Activated CD4-positive, alpha-beta memory T cell treated with anti-CD3 and anti-CD28 coated beads, Interleukin-2, amount 10 ng/mL, durations not matched to agents 7 days and 5 days (primary cell): ENCODE results near the gene DNMBP. TPM values are rescaled to one million over a fixed set of nuclear protein-coding genes. Genes with fewer than 3 reads are reported as not detected.

Source experiments
- CTCF ChIA-PET: fragments of 350-600 bp; sonication (Branson Sonifier 250); formaldehyde crosslinking; loops from one replicate; lab custom pipeline; 2021; ENCODE audit warnings: antibody characterized with exemption, inconsistent platforms; lab: Charles Lee
- POLR2A ChIA-PET: fragments of 350-600 bp; sonication (Branson Sonifier 250); formaldehyde crosslinking; loops from one replicate; lab custom pipeline; 2021; ENCODE audit warnings: antibody characterized with exemption; lab: Charles Lee
- DNase-seq: peaks from one replicate; pipeline ENCODE4 v3.0.0-alpha.2; 2020
- H3K27ac Mint-ChIP-seq: one replicate; pipeline ENCODE4 v1.8.0; 2021; ENCODE audit warnings: mild to moderate bottlenecking, mixed read lengths
- H3K27me3 Mint-ChIP-seq: one replicate; pipeline ENCODE4 v1.8.0; 2021; ENCODE audit warnings: mixed read lengths
- H3K36me3 Mint-ChIP-seq: one replicate; pipeline ENCODE4 v1.8.0; 2021; ENCODE audit warnings: low read depth, mixed read lengths
- H3K4me1 Mint-ChIP-seq: one replicate; pipeline ENCODE4 v1.8.0; 2021; ENCODE audit warnings: mixed read lengths
- H3K4me3 Mint-ChIP-seq: one replicate; pipeline ENCODE4 v1.8.0; 2021; ENCODE audit warnings: mild to moderate bottlenecking, mixed read lengths
- H3K9me3 Mint-ChIP-seq: one replicate; pipeline ENCODE4 v1.8.0; 2021; ENCODE audit warnings: mixed read lengths
- total RNA-seq, 2 experiments: library from RNA; stranded (reverse); gene quantifications; one replicate each; pipeline ENCODE4 v1.2.3, GENCODE V29; 2021

Gene DNMBP, protein sequence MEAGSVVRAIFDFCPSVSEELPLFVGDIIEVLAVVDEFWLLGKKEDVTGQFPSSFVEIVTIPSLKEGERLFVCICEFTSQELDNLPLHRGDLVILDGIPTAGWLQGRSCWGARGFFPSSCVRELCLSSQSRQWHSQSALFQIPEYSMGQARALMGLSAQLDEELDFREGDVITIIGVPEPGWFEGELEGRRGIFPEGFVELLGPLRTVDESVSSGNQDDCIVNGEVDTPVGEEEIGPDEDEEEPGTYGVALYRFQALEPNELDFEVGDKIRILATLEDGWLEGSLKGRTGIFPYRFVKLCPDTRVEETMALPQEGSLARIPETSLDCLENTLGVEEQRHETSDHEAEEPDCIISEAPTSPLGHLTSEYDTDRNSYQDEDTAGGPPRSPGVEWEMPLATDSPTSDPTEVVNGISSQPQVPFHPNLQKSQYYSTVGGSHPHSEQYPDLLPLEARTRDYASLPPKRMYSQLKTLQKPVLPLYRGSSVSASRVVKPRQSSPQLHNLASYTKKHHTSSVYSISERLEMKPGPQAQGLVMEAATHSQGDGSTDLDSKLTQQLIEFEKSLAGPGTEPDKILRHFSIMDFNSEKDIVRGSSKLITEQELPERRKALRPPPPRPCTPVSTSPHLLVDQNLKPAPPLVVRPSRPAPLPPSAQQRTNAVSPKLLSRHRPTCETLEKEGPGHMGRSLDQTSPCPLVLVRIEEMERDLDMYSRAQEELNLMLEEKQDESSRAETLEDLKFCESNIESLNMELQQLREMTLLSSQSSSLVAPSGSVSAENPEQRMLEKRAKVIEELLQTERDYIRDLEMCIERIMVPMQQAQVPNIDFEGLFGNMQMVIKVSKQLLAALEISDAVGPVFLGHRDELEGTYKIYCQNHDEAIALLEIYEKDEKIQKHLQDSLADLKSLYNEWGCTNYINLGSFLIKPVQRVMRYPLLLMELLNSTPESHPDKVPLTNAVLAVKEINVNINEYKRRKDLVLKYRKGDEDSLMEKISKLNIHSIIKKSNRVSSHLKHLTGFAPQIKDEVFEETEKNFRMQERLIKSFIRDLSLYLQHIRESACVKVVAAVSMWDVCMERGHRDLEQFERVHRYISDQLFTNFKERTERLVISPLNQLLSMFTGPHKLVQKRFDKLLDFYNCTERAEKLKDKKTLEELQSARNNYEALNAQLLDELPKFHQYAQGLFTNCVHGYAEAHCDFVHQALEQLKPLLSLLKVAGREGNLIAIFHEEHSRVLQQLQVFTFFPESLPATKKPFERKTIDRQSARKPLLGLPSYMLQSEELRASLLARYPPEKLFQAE (N-terminal part only)
- total RNA-seq, result 1 to 10 TPM; 4.8 to 5.1 TPM

DNA sequence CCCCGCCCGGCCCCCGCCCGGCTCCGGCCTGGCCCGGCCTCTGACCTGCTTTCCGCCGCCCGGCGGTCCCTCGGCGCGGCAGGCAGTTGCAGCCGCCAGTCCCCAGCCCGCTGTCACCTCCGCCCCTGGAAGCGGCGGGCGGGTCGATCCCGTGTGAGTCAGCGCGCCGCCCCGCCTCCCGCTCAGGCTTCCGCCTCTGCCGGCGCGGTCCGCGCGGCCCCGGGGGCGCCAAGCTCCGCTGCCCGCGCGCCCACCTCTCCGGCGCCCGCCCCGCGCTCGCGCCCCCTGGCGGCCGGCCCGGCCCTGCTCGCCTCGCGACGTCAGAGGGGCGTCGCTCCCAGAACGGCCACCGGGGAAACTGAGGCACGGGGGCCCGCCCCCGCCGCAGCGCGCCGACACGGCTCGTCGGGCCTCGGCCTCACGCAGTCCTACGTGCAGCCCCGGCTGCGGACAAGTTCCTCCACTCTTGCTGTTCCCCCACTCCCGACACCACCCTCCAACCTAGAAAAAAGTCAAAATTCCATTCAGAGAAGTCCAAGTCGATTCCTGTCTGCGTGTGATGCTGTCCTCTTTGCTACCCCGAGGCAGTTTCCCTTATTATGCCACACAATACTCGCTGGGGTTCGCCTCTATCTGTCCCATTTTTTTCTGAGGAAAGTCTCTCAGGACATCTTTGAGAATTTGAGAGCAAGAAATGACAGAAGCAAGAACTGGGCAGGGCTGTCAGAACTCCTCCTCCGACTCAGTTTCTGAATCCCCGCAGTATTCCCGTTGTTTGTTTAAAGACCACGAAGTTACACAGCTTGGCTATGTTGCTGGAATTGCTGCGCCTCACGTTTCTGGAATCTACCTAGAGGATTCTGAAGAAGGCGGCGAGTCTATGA lies at the start of gene DNMBP:
TSS of gene DNMBP (minus strand) at position 155 of the 884 bp plus-strand sequence. CDS start 37,823 bp downstream, outside the sequence.
- POLR2A ChIA-PET, result interaction anchor here (1.0 to 2.2 kb wide), 7 partner anchors 8 to 278 kb away, joined by 3 to 9 read pairs (median 3); partner anchors contain the start of genes COX15 and CUTC
- no peaks in the 10 kb centered on the region for H3K9me3 Mint-ChIP-seq
- DNase-seq, result peak; percentile 83
- H3K4me1 Mint-ChIP-seq, result peaks cover 49% of the 10 kb centered on the region
- no peaks in the 10 kb centered on the region for H3K36me3 Mint-ChIP-seq
- peak within 1 kb of the TSS; percentile 83 for H3K4me3 Mint-ChIP-seq
- CTCF ChIA-PET, result interaction anchor here (0.6 to 2.9 kb wide), 23 partner anchors 9 to 582 kb away, joined by 3 to 22 read pairs (median 6); partner anchors contain the start of genes COX15, CUTC and ENTPD7
- peaks cover 25% of the 10 kb centered on the region for H3K27me3 Mint-ChIP-seq
- no peak within 1 kb of the TSS for H3K27ac Mint-ChIP-seq

DNA sequence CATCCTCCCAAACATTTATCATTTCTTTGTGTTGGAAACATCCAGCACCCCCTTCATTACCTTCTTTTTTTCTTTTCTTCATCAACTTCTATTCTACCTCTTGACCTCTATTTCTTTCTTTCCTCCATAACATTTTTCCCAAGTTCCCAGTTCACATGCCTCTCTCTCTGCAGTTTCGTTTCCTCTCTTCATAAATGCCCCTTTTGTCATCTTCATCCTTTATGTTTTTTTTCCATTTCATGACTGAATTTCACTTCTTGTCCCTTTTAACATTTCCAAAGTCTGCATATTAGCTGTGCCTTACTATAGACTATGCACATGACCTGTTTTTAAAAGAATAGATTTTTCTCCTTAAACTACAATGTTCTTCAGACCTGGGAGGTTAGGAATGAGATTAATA lies 48.2 kb upstream of the DNMBP start:
- Mint-ChIP-seq H3K36me3 (no peaks in the 10 kb centered on the region), H3K4me1 (no peaks in the 10 kb centered on the region), H3K27me3 (peaks cover 40% of the 10 kb centered on the region), H3K4me3 (no peak overlapping the region), H3K9me3 (no peaks in the 10 kb centered on the region), H3K27ac (no peak overlapping the region)
- ChIA-PET CTCF (no interaction called here), POLR2A (no interaction called here)
- DNase-seq, result no peak

DNA sequence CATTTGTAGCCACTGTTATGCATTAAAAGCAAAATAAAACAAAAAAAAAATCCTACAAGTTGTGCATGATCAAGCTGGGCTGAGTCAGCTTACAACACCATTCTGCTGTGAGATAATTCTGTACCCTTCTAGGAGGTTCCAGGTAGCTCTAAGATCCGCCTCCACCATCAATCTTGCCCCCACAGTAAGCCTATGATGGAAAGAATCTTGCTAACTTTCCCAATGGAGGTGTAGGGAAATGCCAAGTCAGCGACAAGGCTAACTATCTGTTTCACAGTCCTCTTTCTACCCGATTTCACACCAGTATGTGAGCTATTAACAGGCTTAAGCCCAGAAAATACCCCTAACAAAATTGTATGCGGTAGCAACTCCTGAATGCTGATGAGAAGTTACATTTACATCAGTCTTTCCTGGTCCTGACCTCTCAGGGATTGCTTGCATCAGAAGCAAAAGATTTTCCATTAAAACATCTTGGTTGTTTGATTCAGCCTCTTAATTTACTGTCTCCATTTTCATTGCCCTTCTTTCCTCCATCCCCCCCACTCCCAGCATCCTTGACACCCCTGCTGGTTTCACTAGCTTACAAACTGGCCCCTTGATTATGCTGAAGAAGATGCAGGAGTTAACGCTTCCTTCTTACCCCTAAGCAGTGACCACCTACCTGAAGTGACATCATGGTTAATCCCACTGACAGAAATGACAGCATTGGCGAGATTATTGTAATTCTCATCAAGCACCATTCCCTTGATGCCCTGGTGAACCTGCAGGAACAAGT lies 44.1 kb upstream of the DNMBP start:
- POLR2A ChIA-PET, result no interaction called here
- Mint-ChIP-seq H3K9me3 (no peaks in the 10 kb centered on the region), H3K4me1 (no peaks in the 10 kb centered on the region), H3K27me3 (peaks cover 25% of the 10 kb centered on the region), H3K27ac (no peak overlapping the region), H3K36me3 (no peaks in the 10 kb centered on the region), H3K4me3 (no peak overlapping the region)
- CTCF ChIA-PET, result interaction anchor here (0.5 to 2.7 kb wide), 5 partner anchors 8 to 280 kb away, joined by 3 to 8 read pairs (median 5); no protein-coding TSS in a partner anchor
- DNase-seq, result no peak

DNA sequence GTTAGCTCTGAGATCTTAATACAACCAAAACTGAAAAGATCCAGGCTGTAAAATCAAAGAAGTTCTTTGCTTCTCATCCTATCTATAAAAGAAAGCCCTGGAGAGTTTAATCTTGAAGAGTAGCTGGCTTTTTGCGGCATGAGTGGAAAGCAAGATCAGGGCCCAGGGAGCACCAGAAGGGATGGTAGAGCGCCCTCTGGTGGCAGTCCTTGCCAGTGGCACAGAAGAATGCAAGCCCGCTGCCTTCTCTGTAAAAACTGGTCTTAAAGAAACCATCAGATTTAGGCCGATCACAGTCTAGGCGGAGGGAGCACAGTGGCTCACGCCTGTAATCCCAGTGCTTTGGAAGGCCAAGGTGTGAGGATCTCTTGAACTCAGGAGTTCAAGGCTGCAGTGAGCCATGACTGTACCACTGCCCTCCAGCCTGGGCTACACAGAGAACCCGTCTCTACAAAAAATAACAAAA lies 36.3 kb upstream of the DNMBP start:
- no peak overlapping the region for H3K4me3 Mint-ChIP-seq
- peak; percentile 82 for DNase-seq
- H3K36me3 Mint-ChIP-seq, result no peaks in the 10 kb centered on the region
- no peak overlapping the region for H3K27ac Mint-ChIP-seq
- no peaks in the 10 kb centered on the region for H3K9me3 Mint-ChIP-seq
- ChIA-PET CTCF (interaction anchor here (0.6 to 10.0 kb wide), 33 partner anchors 8 to 314 kb away, joined by 3 to 163 read pairs (median 4); partner anchors contain the start of genes CUTC and DNMBP), POLR2A (interaction anchor here (1.8 kb wide), 1 partner anchor 200 kb away, joined by 7 read pairs; no protein-coding TSS in a partner anchor)
- H3K27me3 Mint-ChIP-seq, result peaks cover 16% of the 10 kb centered on the region
- H3K4me1 Mint-ChIP-seq, result peaks cover 2% of the 10 kb centered on the region

DNA sequence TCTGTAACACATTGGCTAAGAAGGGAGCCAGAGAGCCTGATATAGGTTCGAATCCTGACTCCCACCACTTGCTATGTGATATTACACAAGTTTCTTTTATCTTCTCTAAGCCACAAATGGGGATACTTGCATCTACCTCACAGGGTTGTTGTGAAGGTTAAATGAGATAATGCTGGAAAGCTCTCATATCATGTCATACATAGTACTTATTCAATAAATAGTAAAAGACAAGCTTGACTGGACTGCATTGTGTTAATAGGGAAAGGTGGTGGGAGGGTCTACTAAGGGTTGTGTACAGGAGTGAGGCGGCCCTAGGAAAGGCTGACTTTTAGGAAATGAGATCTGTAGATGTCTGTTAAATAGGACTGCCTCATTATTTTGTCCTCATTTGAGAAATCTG lies 35.8 kb upstream of the DNMBP start:
- peaks cover 16% of the 10 kb centered on the region for H3K27me3 Mint-ChIP-seq
- H3K4me1 Mint-ChIP-seq, result peaks cover 2% of the 10 kb centered on the region
- CTCF ChIA-PET, result interaction anchor here (0.6 to 10.0 kb wide), 33 partner anchors 8 to 313 kb away, joined by 3 to 163 read pairs (median 4); partner anchors contain the start of genes CUTC and DNMBP
- no peak for DNase-seq
- H3K9me3 Mint-ChIP-seq, result no peaks in the 10 kb centered on the region
- H3K4me3 Mint-ChIP-seq, result no peak overlapping the region
- POLR2A ChIA-PET, result interaction anchor here (1.8 kb wide), 1 partner anchor 200 kb away, joined by 7 read pairs; no protein-coding TSS in a partner anchor
- H3K36me3 Mint-ChIP-seq, result no peaks in the 10 kb centered on the region
- no peak overlapping the region for H3K27ac Mint-ChIP-seq

DNA sequence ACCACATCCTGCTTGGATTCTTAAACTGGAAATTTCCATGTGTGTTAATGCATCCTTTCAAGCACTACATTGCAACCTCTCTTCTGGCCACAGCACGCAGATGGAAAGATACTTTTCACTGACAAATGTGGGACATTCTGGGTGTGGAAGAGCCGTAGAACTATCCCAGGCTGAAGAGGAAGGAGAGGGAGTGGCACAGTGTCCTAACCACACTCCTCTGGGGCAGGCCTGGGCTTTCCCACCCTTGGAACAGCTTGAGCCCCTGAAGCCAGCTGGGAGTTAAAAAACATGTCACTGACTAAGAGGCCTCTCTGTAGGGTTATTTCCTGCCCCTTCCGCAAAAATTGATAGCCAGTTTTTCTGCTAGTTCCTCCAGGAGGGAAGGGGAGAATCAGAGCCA lies 34.0 kb upstream of the DNMBP start:
- no peaks in the 10 kb centered on the region for H3K36me3 Mint-ChIP-seq
- H3K4me3 Mint-ChIP-seq, result no peak overlapping the region
- H3K9me3 Mint-ChIP-seq, result no peaks in the 10 kb centered on the region
- DNase-seq, result no peak
- H3K27ac Mint-ChIP-seq, result no peak overlapping the region
- peaks cover 2% of the 10 kb centered on the region for H3K4me1 Mint-ChIP-seq
- POLR2A ChIA-PET, result no interaction called here
- CTCF ChIA-PET, result interaction anchor here (4.3 to 10.0 kb wide), 2 partner anchors 13 to 195 kb away, joined by 19 to 163 read pairs; no protein-coding TSS in a partner anchor
- H3K27me3 Mint-ChIP-seq, result peaks cover 19% of the 10 kb centered on the region

DNA sequence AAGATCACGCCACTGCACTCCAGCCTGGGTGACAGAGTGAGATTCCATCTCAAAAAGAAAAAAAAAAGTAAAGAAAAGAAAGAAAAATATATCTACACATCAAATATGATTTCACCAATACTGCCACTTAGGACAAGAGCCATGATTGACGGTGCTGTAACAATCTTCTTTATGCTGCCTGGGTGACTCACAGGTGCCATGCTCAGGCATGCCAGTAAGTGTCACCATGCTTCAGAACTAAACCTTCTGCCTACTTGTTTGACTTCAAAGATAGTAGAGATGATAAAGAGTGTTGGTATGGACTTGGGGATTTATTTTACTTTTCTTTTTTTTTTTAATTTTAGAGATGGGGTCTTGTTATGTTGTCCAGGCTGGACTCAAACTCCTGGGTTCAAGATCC lies 33.6 kb upstream of the DNMBP start:
- DNase-seq, result no peak
- no peaks in the 10 kb centered on the region for H3K36me3 Mint-ChIP-seq

DNA sequence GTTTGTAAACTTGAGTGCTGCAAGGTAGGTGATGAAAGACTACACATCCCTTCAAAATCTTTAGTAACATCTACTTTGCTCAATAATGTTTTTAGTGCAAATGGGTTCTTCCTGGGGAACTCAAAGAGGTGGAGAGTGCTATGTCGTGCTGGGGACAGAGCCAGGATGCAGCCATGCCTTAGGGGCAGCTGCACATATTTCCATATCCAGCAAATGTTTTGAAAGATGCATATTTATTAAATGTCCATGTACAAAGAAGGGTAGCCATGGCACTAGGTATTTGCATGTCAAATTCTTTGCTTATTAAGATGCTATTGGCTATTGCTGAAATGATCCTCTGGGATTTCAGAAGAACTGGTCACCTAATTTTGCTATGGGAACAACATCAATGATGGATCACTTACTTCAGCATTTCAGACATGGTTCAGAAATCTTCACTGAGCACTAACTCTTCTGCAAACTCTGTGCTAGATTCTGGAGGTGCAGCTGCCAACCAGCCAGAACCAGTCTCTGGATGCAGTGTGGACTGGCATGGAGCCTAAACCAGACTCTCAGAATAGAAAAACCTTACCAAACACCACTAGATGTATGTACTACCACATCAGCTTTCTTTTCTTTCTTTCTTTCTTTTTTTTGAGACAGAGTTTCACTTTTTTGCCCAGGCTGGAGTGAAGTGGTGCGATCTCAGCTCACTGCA lies 31.7 kb upstream of the DNMBP start:
- ChIA-PET POLR2A (no interaction called here), CTCF (interaction anchor here (10.0 kb wide), 1 partner anchor 192 kb away, joined by 163 read pairs; no protein-coding TSS in a partner anchor)
- H3K9me3 Mint-ChIP-seq, result no peaks in the 10 kb centered on the region
- H3K4me1 Mint-ChIP-seq, result peaks cover 2% of the 10 kb centered on the region
- peaks cover 27% of the 10 kb centered on the region for H3K27me3 Mint-ChIP-seq
- H3K36me3 Mint-ChIP-seq, result no peaks in the 10 kb centered on the region
- no peak overlapping the region for H3K4me3 Mint-ChIP-seq
- H3K27ac Mint-ChIP-seq, result no peak overlapping the region
- DNase-seq, result no peak

More for the DNA sequence above, 33.6 kb upstream of the DNMBP start:
- Mint-ChIP-seq H3K4me3 (no peak overlapping the region), H3K27ac (no peak overlapping the region), H3K9me3 (no peaks in the 10 kb centered on the region), H3K27me3 (peaks cover 22% of the 10 kb centered on the region), H3K4me1 (peaks cover 2% of the 10 kb centered on the region)
- ChIA-PET CTCF (interaction anchor here (10.0 kb wide), 1 partner anchor 194 kb away, joined by 163 read pairs; no protein-coding TSS in a partner anchor), POLR2A (no interaction called here)

DNA sequence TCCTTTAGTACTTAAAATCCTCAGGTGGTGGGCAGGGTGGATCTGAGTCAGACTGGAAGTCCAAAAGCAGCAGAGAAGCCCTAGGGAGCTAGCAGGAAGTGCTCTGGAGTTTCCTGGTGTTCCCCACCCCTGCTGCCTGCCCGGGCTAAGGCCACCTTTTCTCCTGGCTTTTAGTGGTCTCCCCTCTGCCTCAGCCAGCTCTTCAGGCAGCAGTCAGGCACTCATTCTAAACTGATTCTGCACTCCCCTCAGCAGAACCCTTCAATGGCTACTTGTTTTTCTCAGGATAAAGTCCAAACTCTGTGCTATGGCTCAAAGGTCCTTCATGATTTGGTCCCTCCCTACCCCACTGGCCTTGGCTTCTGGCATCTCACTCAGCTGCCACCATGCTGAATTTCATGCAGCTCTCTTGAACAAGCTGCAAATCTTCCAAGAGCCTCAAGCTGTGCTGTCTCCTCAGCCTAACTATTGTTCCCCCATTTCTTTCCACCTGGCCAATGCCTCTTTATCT lies 28.9 kb upstream of the DNMBP start:
- no peak for DNase-seq
- CTCF ChIA-PET, result no interaction called here
- Mint-ChIP-seq H3K9me3 (no peaks in the 10 kb centered on the region), H3K36me3 (no peaks in the 10 kb centered on the region), H3K4me1 (no peaks in the 10 kb centered on the region), H3K27ac (no peak overlapping the region), H3K4me3 (no peak overlapping the region), H3K27me3 (peaks cover 29% of the 10 kb centered on the region)
- POLR2A ChIA-PET, result interaction anchor here (0.6 kb wide), 1 partner anchor 179 kb away, joined by 3 read pairs; no protein-coding TSS in a partner anchor

DNA sequence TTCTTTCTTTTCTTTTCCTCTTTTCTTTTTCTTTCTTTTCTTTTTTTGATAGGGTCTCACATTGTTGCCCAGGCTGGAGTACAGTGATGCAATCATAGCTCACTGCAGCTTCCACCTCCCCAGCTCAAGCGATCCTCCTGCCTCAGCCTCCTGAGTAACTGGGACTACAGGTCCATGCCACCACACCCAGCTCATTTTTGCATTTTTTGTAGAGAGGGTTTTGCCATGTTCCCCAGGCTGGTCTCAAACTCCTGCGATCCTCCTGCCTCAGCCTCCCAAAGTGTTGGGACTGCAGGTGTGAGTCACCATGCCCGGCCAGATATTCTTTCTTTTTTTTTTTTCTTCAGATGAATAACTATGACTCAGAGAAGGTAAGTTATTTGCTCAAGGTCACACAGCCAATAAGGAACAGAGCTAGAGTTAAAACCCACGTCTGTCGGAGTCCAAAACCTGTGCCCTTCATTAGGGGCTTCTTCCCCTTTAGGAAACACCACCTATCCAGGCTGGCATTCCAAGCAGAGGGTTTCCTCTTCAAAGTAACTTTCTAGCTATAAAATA lies 28.1 kb upstream of the DNMBP start:
- POLR2A ChIA-PET, result interaction anchor here (0.6 kb wide), 1 partner anchor 178 kb away, joined by 3 read pairs; no protein-coding TSS in a partner anchor
- H3K27ac Mint-ChIP-seq, result no peak overlapping the region
- CTCF ChIA-PET, result interaction anchor here (0.8 to 1.4 kb wide), 2 partner anchors 8 to 193 kb away, joined by 3 to 5 read pairs; no protein-coding TSS in a partner anchor

More for the DNA sequence above, 28.1 kb upstream of the DNMBP start:
- Mint-ChIP-seq H3K4me1 (no peaks in the 10 kb centered on the region), H3K9me3 (no peaks in the 10 kb centered on the region), H3K27me3 (peaks cover 30% of the 10 kb centered on the region), H3K4me3 (no peak overlapping the region), H3K36me3 (no peaks in the 10 kb centered on the region)
- DNase-seq, result no peak
